Spleen (tissue), 11 donors: ENCODE measurements around the gene JADE2. TPM values are rescaled to one million over a fixed set of nuclear protein-coding genes. Genes with fewer than 3 reads are reported as not detected.
A peak's percentile ranks its signal among the peaks of the same experiment; 100 is the strongest.

ENCODE experiments used
- DNase-seq: peaks from one replicate; pipeline ENCODE4 v3.0.0-alpha.2; 2020
- H3K27ac ChIP-seq, 8 donors: fragments of 200-600 bp; sonication (generic) in 7 of 8; 1 replicate in 4 of 8; 2 replicates in 4 of 8; pipeline versions ENCODE4 v1.5.0 to v1.8.0; 2016 to 2021; ENCODE audit warnings: inconsistent platforms in 4 of 8, mild to moderate bottlenecking in 4 of 8, moderate library complexity in 1 of 8
- H3K27me3 ChIP-seq, 7 donors: fragments of 200-600 bp; sonication (generic) in 6 of 7; replicated peaks in 1 of 7; 1 replicate in 4 of 7; 2 replicates in 3 of 7; pipeline versions ENCODE4 v1.5.0 to v1.8.0; 2016 to 2021; ENCODE audit warnings: inconsistent platforms in 3 of 7, mild to moderate bottlenecking in 1 of 7
- H3K36me3 ChIP-seq, 6 donors: fragments of 200-600 bp; sonication (generic) in 5 of 6; 1 replicate in 4 of 6; 2 replicates in 2 of 6; pipeline versions ENCODE4 v1.5.0 to v1.8.0; 2016 to 2021; ENCODE audit warnings: inconsistent platforms in 2 of 6
- H3K4me1 ChIP-seq, 6 donors: fragments of 200-600 bp; sonication (generic) in 5 of 6; 1 replicate in 3 of 6; 2 replicates in 3 of 6; pipeline versions ENCODE4 v1.5.0 to v1.8.0; 2016 to 2021; ENCODE audit warnings: inconsistent platforms in 3 of 6
- H3K4me3 ChIP-seq, 8 donors: fragments of 200-600 bp; sonication (generic) in 7 of 8; 1 replicate in 4 of 8; 2 replicates in 4 of 8; pipeline versions ENCODE4 v1.5.0 to v1.8.0; 2016 to 2021; ENCODE audit warnings: inconsistent platforms in 4 of 8, mild to moderate bottlenecking in 4 of 8, moderate library complexity in 2 of 8
- H3K9me3 ChIP-seq, 8 donors: fragments of 200-600 bp; sonication (generic) in 7 of 8; 1 replicate in 4 of 8; 2 replicates in 4 of 8; pipeline versions ENCODE4 v1.5.0 to v1.8.0; 2016 to 2021; ENCODE audit warnings: inconsistent platforms in 4 of 8
- CTCF ChIP-seq, 11 experiments: fragments of 200-600 bp in 7 of 11; fragments of 450-650 bp in 4 of 11; sonication (generic) in 4 of 11; IDR thresholded peaks in 8 of 11; conservative IDR thresholded peaks in 3 of 11; 1 replicate in 7 of 11; 2 replicates in 4 of 11; pipeline versions ENCODE4 v1.4.0 to v1.8.0; 2016 to 2021; ENCODE audit warnings: antibody characterized with exemption in 11 of 11, inconsistent platforms in 4 of 11, mild to moderate bottlenecking in 1 of 11
- POLR2A ChIP-seq, 3 donors: fragments of 450-650 bp; IDR thresholded peaks; one replicate each; pipeline ENCODE4 v1.5.1; 2017; ENCODE audit warnings: antibody characterized with exemption in 3 of 3, mild to moderate bottlenecking in 1 of 3
- POLR2AphosphoS5 ChIP-seq, 3 donors: sonication (generic); formaldehyde crosslinking; IDR thresholded peaks; one replicate each; pipeline ENCODE4 v1.5.1; 2017; ENCODE audit warnings: antibody characterized with exemption in 3 of 3
- WGBS, 5 donors: extraction: QIAGEN DNeasy Blood & Tissue Kit in 3 of 5; methylation state at CpG; one replicate each; pipeline versions ENCODE4 v1.1.5 to v1.1.7; 2013 to 2018; 5-methylcytosine and 5-hydroxymethylcytosine counted together
- intact Hi-C: fragments of 100-400 bp; cut with DNase I; formaldehyde crosslinking; loops from one replicate; pipeline ENCODE4 v1.15.0; 2023; ENCODE audit warnings: low total_unique reads
- polyA plus RNA-seq, 3 donors: library from polyadenylated mRNA; stranded (reverse); fragments of 200-250 nt; gene quantifications; one replicate each; pipeline ENCODE4 v1.2.1, GENCODE V29; 2013
- total RNA-seq, 7 donors: library from RNA; depleted of rRNA in 3 of 7; stranded (reverse); fragments of >200 nt in 3 of 7; fragmentation: NEBNext Ultra II Directional in 4 of 7; extraction: Animal tissue kit (Norgen Biotek cat#: 25700) in 4 of 7; gene quantifications; one replicate each; pipeline versions ENCODE4 v1.1.0 to v1.2.1, GENCODE V29; 2016 to 2021
- donor health status: healthy with polysubstance abuse.
- donor health status: DM: no; HTN: no; CAD: no; lungs with moderate emphysema.
- donor health status: DM: no; HTN: no; CAD: no.
- donor health status: Bipolar disorder and iron deficiency.
- donor health status: healthy.
- donor health status: DM: no; HTN: no; CAD: no.
- donor health status: DM: yes; HTN: yes; CAD: no.

Gene JADE2
- total and polyA plus RNA-seq, 10 donors = 12.3 to 131 (median 94.3) TPM

DNA sequence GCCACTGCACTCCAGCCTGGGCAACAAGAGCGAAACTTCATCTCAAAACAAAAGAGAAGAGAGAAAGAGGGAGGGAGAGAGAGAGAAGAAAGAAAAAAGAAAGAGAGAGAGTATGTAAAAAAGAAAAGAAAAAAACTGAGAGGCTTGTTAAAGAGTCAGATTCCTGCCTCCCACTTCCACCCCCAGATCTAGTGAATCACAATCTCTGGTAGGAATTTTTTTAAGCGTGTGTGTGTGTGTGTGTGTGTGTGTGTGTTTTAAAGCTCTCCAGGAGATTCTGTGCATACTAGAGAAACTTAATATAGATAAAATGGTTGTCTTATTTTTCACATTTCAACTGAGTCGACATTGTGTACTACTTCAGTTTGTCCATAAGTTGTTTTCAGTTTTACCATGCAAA lies 75.1 kb downstream of the JADE2 start:
- Histone ChIP-seq H3K9me3 (no peaks in the 10 kb centered on the region), H3K27me3 (no peaks in the 10 kb centered on the region), H3K4me3 (no peak overlapping the region), H3K36me3 (peaks cover 0 to 47% (median 25%) of the 10 kb centered on the region in 6 donors), H3K27ac (no peak overlapping the region), H3K4me1 (peaks cover 0 to 12% (median 5%) of the 10 kb centered on the region in 6 donors)
- intact Hi-C loops = no loop called here
- no peak for DNase-seq
- TF ChIP-seq CTCF (IDR thresholded peaks at IDR 0.05 in 8 of 11, conservative IDR thresholded peaks at IDR 0.05 in 3 of 11) (no peak), POLR2AphosphoS5 (IDR thresholded peaks at IDR 0.05) (no peak), POLR2A (IDR thresholded peaks at IDR 0.05) (no peak)
- WGBS, 5 donors = 72 to 86% (median 78%) methylated on average over 3 of the region's 3 CpGs

GRCh38 chr5:134603059-134603458 lies 77.6 kb downstream of the JADE2 start:
- H3K4me1 ChIP-seq = peaks cover 0 to 12% (median 5%) of the 10 kb centered on the region in 6 donors
- no peaks in the 10 kb centered on the region for H3K27me3 ChIP-seq
- intact Hi-C loops = no loop called here
- TF ChIP-seq POLR2AphosphoS5 (IDR thresholded peaks at IDR 0.05) (no peak), CTCF (IDR thresholded peaks at IDR 0.05 in 8 of 11, conservative IDR thresholded peaks at IDR 0.05 in 3 of 11) (no peak), POLR2A (IDR thresholded peaks at IDR 0.05) (no peak)
- H3K27ac ChIP-seq = no peak overlapping the region
- 48 to 65% (median 60%) methylated on average over 1 of the region's 1 CpG for WGBS, 5 donors
- H3K4me3 ChIP-seq = no peak overlapping the region
- no peaks in the 10 kb centered on the region for H3K9me3 ChIP-seq
- no peak for DNase-seq
- H3K36me3 ChIP-seq = peaks cover 0 to 71% (median 46%) of the 10 kb centered on the region in 6 donors

DNA sequence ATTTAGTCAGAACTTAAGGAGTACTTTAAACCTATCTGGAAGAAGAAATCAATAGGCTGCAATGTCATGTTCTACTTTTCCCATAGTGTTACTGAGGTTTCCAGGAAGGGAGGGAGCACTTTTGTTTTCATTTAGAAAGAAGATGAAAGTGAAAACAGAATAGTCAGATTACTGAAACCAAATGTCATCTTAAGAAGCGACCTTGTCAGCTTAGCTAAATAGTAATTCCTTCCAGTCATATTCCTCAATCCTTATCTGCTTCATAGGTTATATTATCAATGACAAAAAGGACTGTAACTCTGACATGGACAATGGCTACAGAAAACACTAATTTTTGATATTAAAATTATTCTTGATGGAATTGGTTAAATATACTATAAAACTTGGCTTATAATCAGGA lies 79.4 kb downstream of the JADE2 start:
- DNase-seq = no peak
- peaks cover 0 to 12% (median 5%) of the 10 kb centered on the region in 6 donors for H3K4me1 ChIP-seq
- no peaks in the 10 kb centered on the region for H3K27me3 ChIP-seq
- peaks cover 0 to 90% (median 60%) of the 10 kb centered on the region in 6 donors for H3K36me3 ChIP-seq
- no peak overlapping the region for H3K4me3 ChIP-seq
- TF ChIP-seq POLR2AphosphoS5 (IDR thresholded peaks at IDR 0.05) (no peak), CTCF (IDR thresholded peaks at IDR 0.05 in 8 of 11, conservative IDR thresholded peaks at IDR 0.05 in 3 of 11) (no peak), POLR2A (IDR thresholded peaks at IDR 0.05) (no peak)
- H3K27ac ChIP-seq = peak overlapping the region in 3 of 8 donors; percentile 3 to 66 (median 8)
- WGBS, 5 donors = 34 to 70% (median 64%) methylated on average over 1 of the region's 1 CpG
- intact Hi-C loops = no loop called here
- H3K9me3 ChIP-seq = no peaks in the 10 kb centered on the region

DNA sequence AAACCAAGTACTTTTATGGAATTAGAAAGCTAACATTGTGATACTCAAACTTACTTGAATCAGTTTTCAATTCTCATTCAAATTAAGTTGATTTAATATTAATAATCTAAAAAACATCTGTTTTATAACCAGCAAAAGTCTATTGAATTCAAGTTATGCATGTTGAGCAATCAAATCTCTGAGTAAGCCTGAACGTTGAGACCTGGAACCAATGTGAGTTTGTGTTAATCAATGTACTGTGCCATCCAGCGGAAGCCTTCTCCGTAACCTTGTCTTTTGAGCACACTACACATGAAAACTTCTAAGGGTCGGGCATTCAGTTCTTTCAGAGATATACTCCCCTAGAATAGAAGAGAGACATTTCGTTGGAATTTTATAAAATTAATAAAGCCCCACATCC lies 81.3 kb downstream of the JADE2 start:
- Histone ChIP-seq H3K9me3 (no peaks in the 10 kb centered on the region), H3K27me3 (no peaks in the 10 kb centered on the region), H3K4me1 (peaks cover 0 to 12% (median 5%) of the 10 kb centered on the region in 6 donors), H3K36me3 (peaks cover 2 to 100% (median 71%) of the 10 kb centered on the region in 6 donors), H3K27ac (no peak overlapping the region), H3K4me3 (no peak overlapping the region)
- TF ChIP-seq CTCF (IDR thresholded peaks at IDR 0.05 in 8 of 11, conservative IDR thresholded peaks at IDR 0.05 in 3 of 11) = no peak
- TF ChIP-seq POLR2AphosphoS5 (IDR thresholded peaks at IDR 0.05) = no peak
- TF ChIP-seq POLR2A (IDR thresholded peaks at IDR 0.05) = no peak
- 90 to 96% (median 94%) methylated on average over 5 of the region's 5 CpGs for WGBS, 5 donors
- no peak for DNase-seq
- intact Hi-C loops = no loop called here
